Erythroblast (primary cell): Measurements from ENCODE around the gene APOBEC4.

Source experiments
- GATA1 ChIP-seq: IDR thresholded peaks from 2 replicates; pipeline ENCODE4 v1.6.1; 2011; ENCODE audit warnings: low read depth, mild to moderate bottlenecking, control low read depth, low read length, moderate library complexity
- POLR2A ChIP-seq: IDR thresholded peaks from 2 replicates; pipeline ENCODE4 v1.6.1; 2011; ENCODE audit warnings: mild to moderate bottlenecking, low read length

DNA sequence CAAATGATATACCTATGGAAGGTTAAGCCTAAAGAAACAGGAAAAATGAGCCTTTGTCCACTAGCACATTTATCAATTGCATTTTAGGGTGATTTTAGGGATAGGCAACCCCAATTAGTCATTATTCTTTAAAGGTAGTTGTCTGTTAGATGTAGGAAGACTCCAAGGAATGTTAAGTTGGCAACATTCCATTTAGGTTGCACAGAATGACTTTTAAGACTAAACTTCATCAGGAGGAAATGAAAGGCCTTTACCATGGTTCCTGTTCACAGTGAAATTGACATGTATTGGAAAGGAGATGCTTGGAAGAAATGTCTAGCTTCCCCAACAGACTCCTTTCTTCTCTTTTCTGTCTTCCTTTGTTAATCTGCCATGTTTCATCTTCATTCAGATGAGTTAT lies 1.6 kb upstream of the APOBEC4 start:
- TF ChIP-seq POLR2A = no peak
- no peak for TF ChIP-seq GATA1
